ENCODE measurements around the gene IRF1. TPM values are rescaled to one million over a fixed set of nuclear protein-coding genes. Genes with fewer than 3 reads are reported as not detected.

IRF1 gene
- total and polyA plus RNA-seq, 2 of the 8 experiments (the other 6 are each of a cell fraction or from before 2014, with no cell fraction given), result 4.0 to 8.5 TPM

DNA sequence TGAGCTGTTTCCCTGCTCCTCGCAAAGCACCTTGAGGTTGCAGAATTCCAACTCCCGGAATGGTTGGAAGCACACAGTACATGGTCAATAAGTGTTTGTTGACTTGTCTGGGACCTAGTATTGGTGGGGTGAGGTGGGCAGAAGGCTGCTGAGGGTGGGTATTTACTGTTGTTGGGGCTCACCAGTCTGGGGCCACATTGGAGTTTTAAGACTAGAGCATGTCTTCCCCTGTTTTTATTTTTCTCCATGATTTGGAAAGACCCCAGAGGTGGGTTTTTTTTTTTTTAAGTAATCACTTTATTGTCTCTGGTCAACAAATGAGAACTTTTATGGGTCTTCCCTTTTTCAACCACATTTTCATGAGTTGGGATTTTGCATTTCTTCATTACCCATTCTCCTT, 55.1 kb downstream of the IRF1 start:
- no peak overlapping the region for H2BK5ac ChIP-seq (ENCODE audit: low read depth, low read length)
- no peak overlapping the region for H3K27ac ChIP-seq (ENCODE audit: low read depth, low read length)
- FAIRE-seq (no peak), DNase-seq (ENCODE audit: low read depth in 1 of 2, low spot score in 2 of 2) (no peak)
- H3K36me3 ChIP-seq (ENCODE audit: control insufficient read depth in 2 of 4, insufficient read depth in 4 of 4, low read length in 3 of 4), result no peaks in the 10 kb centered on the region
- no peak overlapping the region for H2AFZ ChIP-seq (ENCODE audit: low read length)
- no peak overlapping the region for H4K91ac ChIP-seq (replicated peaks; ENCODE audit: insufficient read length, low read length)
- peaks cover 0 to 7% (median 4%) of the 10 kb centered on the region in 4 experiments; a peak in 3 of 7 replicates for H3K4me1 ChIP-seq (replicated peaks in 1 of 4; ENCODE audit: control insufficient read depth in 3 of 4, insufficient read depth in 4 of 4, low read length in 3 of 4)
- H3K4ac ChIP-seq (replicated peaks; ENCODE audit: insufficient read length, low read depth, low read length), result no peak overlapping the region
- H2AK5ac ChIP-seq (ENCODE audit: low read depth, low read length), result no peak overlapping the region
- no peaks in the 10 kb centered on the region for H3K79me1 ChIP-seq (ENCODE audit: low read depth, low read length)
- no peaks in the 10 kb centered on the region for H4K20me1 ChIP-seq (replicated peaks in 1 of 2; ENCODE audit: control insufficient read depth in 1 of 2, insufficient read depth in 2 of 2, low read length in 2 of 2)
- H3K27me3 ChIP-seq (replicated peaks in 1 of 4; ENCODE audit: control insufficient read depth in 3 of 4, extremely low read depth in 1 of 4, insufficient read depth in 3 of 4, low read length in 3 of 4), result no peaks in the 10 kb centered on the region; a peak in 1 of 7 replicates
- no peak overlapping the region for H2BK120ac ChIP-seq (replicated peaks; ENCODE audit: low read depth, low read length)
- no peak overlapping the region for H2BK20ac ChIP-seq (ENCODE audit: low read length)
- H2BK15ac ChIP-seq (ENCODE audit: low read length), result no peak overlapping the region
- H4K5ac ChIP-seq (ENCODE audit: insufficient read length, low read depth, low read length), result no peak overlapping the region
- 81% methylated on average over 2 of the region's 2 CpGs; no CpG with 5 or more reads in 1 of the 2 experiments for WGBS, 2 experiments (ENCODE audit: extremely low coverage in 1 of 2, insufficient coverage in 1 of 2, insufficient read length in 1 of 2, insufficient replicate concordance in 2 of 2, low coverage in 1 of 2, low lambda C conversion rate in 2 of 2, missing lambda C conversion rate in 1 of 2)
- no peak overlapping the region for H2BK12ac ChIP-seq (ENCODE audit: low read depth, low read length)
- H4K8ac ChIP-seq (ENCODE audit: extremely low read depth, insufficient read depth, low read length), result no peak overlapping the region
- H3K4me2 ChIP-seq (ENCODE audit: insufficient read depth in 1 of 2, low read depth in 2 of 2, low read length in 2 of 2), result no peak overlapping the region; a peak in 1 of 4 replicates
- POLR2A ChIA-PET (ENCODE audit: partially characterized antibody), result interaction anchor here (2.8 to 3.8 kb wide), 2 partner anchors 13 to 55 kb away, joined by 8 to 11 read pairs; partner anchors contain the start of gene IRF1
- no peak overlapping the region for H3K4me3 ChIP-seq (ENCODE audit: extremely low read depth in 1 of 4, insufficient read depth in 2 of 4, low read depth in 3 of 4, low read length in 4 of 4)
- H3K23ac ChIP-seq (ENCODE audit: insufficient read length), result no peak overlapping the region
- H3K18ac ChIP-seq (ENCODE audit: extremely low read depth, low read length), result no peak overlapping the region
- H3K56ac ChIP-seq (replicated peaks; ENCODE audit: insufficient read length, low read depth, low read length), result no peak overlapping the region
- no peaks in the 10 kb centered on the region for H3K23me2 ChIP-seq (ENCODE audit: low read depth, low read length)
- no peaks in the 10 kb centered on the region for H3K79me2 ChIP-seq (ENCODE audit: control insufficient read depth in 1 of 2, insufficient read depth in 2 of 2, low read length in 2 of 2)
- CTCF ChIA-PET (ENCODE audit: partially characterized antibody), result interaction anchor here (1.1 to 1.5 kb wide), 6 partner anchors 11 to 55 kb away, joined by 3 to 4 read pairs (median 4); partner anchors contain the start of gene IRF1
- TF ChIP-seq HDAC2 (IDR thresholded peaks at IDR 0.05; ENCODE audit: borderline replicate concordance in 1 of 2, low read depth in 2 of 2, low read length in 2 of 2) (no peak), HDAC6 (IDR thresholded peaks at IDR 0.05; ENCODE audit: low read depth, low read length) (no peak), BRCA1 (IDR thresholded peaks at IDR 0.05; ENCODE audit: low read depth, low read length) (no peak), KDM4A (IDR thresholded peaks at IDR 0.05; ENCODE audit: low read depth, low read length, severe bottlenecking) (no peak), JUN (IDR thresholded peaks at IDR 0.05; ENCODE audit: low read depth, low read length) (no peak), CHD1 (IDR thresholded peaks at IDR 0.05; ENCODE audit: low read depth, low read length) (no peak), TAF1 (IDR thresholded peaks at IDR 0.05; ENCODE audit: low read depth, low read length) (no peak), PHF8 (conservative IDR thresholded peaks at IDR 0.05; ENCODE audit: low read depth, low read length) (no peak), SP1 (IDR thresholded peaks at IDR 0.05; ENCODE audit: low read depth, low read length) (no peak)
- no peak overlapping the region for H3K9ac ChIP-seq (replicated peaks in 1 of 4; ENCODE audit: extremely low read depth in 1 of 4, low read depth in 3 of 4, low read length in 3 of 4)
- no peaks in the 10 kb centered on the region for H3K9me3 ChIP-seq (ENCODE audit: insufficient read depth in 2 of 2, low read depth in 1 of 2, low read length in 1 of 2)
- H3K14ac ChIP-seq (ENCODE audit: insufficient read length), result no peak overlapping the region

Measured in H1 (cell line).